GM12892 (cell line): ENCODE data around the gene SBNO1.

Experiments used
- POLR2A ChIP-seq: IDR thresholded peaks from 2 replicates; pipeline ENCODE4 v1.6.1; 2011; ENCODE audit warnings: low read depth, low read length, control low read depth
- POLR2AphosphoS5 ChIP-seq: IDR thresholded peaks from 2 replicates; pipeline ENCODE4 v1.6.1; 2011; ENCODE audit warnings: low read depth, low read length, control low read depth

- TF ChIP-seq POLR2A = no peak
- no peak for TF ChIP-seq POLR2AphosphoS5
These were observed 80.0 kb downstream of the SBNO1 start for GRCh38 chr12:123284669-123285068.
